ENCODE data around the gene CEP170B.

CEP170B gene

GRCh38 chr14:104868060-104868740 is 3.1 kb downstream of the CEP170B start:
- DNase-seq = no peak

DNA sequence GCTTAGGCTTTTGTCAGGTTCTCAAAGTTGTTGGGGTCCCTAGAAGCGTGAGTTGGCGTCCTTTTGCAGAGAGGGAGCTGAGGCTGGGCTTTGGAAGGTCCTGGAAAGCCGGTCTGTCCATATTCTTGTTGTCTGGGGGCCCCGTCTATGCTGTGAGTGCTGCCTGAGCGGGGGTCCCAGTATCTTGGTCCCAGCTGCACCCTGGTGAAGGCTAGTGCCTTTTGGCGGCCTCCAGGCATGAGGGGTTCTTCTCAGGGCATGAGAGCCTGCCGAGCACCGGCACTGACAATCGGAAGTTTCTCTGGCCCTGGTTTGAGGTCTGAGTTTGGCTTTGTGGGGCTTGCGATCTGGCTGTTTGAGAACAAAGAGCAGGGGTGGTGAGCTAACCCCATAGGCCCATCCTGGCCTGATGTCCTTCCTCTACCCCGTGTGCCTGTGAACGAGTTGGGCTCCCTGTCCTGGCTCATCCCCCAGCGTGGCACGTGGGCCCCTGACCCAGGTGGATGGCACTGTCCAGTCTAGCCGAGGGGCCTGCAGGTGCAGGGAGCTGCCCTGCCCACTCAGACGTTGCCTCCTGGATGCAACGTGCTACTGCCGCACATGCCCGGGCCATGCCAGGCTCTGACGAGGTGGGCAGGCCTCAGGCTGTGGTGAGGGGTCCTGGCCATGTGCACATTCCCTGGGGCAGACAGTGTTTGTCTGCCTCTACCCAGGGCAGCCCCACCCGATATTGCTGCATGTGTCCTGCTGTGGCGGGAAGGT is 3.9 kb downstream of the CEP170B start:
- no peak for DNase-seq

DNA sequence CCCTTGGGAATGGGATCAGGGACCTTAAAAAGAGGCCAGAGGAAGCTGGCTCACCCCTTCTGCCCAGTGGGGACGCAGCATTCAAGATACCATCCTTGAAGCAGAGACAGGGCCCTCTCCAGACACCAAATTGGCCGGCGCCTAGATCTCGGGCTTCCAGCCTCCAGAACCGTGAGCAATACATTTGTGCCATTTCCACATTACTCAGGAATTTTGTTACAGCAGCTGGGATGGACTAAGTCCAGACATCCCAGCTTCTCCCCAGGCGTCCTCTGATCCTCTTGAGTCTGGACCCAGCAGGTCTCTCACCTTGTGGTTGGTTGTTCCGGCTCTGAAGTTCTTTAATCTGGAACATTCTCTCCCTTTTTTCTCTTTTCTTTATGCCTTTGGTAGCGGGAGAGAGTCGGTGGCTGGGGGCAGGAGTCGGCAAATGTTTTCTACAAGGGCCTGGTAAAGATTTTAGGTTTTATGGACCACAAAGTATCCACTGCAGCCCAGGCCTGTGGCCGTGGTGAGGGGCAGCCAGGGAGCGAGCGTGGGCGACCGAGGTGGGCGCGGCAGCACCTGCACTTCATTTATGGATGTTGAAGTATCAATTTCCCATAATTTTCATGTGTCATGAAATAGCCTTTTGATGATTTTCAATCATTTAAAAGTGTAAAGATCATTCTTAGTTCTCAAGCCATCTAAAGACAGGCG is 4.8 kb downstream of the CEP170B start:
- no peak for DNase-seq

- DNase-seq = peak in 1 of 2 donors; percentile 44
Measured at GRCh38 chr14:104870368-104871144, 5.5 kb downstream of the CEP170B start.

DNA sequence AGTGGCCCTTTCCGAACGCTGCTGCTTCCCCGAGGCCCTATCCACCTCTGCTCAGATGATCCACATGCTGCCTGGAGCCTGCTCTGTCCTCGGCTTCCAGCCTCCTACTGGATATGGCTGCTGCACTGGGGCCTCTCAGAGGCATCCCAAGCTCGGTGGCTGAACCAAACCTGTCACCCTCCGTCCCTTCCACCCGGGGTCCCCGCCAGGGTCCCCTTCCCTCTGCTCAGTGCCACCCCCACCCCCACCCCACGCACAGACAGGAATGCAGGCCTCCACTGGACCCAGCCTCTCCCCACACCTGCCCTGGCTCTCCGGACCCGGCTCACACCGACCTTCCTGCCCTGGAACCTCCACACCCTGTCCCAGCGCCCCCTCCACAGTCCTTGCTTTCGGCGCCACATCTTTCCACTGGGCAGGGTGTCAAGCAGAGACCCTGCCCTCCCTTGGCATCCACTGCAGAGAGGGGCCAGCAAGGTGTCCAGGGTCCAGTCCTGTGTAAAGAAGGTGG is 6.1 kb downstream of the CEP170B start:
- DNase-seq = no peak

- DNase-seq = no peak
Measured at GRCh38 chr14:104871656-104872468, 6.8 kb downstream of the CEP170B start.

GRCh38 chr14:104872469-104873341 is 7.6 kb downstream of the CEP170B start:
- no peak for DNase-seq

- DNase-seq = no peak
Measured at GRCh38 chr14:104873380-104874055, 8.4 kb downstream of the CEP170B start.

DNA sequence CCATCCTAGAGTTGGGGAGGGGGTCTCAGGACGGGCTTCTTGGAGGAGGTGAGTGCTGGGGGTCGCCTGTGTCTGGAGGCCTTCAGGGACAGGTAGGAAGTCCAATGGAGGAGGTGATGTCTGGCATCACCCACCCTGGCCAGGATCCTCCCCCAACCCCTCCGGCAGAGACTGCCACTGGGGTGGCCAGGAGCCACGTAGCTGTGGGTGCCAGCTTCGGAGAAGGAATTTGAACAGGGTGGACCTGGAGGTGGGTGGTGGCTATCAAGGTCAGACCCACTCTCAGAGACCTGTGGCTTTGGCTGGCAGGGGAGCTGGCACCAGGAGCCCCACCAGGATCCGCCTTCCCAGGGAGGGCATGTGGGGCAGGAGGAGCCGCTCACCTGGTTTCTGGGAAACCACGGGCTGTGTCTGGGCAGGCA is 9.1 kb downstream of the CEP170B start:
- no peak for DNase-seq

- no peak for DNase-seq
Measured at GRCh38 chr14:104874571-104875411, 9.7 kb downstream of the CEP170B start.

GRCh38 chr14:104875412-104875751 is 10.3 kb downstream of the CEP170B start:
- DNase-seq = no peak

DNA sequence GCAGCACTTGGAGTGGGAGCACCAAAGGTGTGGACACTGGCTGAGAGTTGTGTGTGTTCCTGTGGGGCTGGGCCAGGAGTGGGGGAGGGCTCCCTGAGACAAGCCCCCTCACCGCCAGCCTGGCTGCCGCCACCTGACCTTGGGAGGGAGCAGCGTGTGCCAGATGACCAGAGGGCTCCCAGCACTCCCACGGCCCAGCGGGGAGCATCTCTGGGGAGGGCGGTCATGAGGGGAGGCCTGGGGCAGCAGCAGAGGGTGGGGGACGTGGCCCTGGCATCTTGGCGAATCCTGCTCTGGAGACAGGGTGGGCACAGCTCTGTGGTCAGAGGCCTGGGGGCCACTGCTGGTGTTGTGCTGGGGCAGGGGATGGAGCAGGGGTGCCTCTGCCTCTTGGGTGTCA is 10.7 kb downstream of the CEP170B start:
- DNase-seq = no peak

DNA sequence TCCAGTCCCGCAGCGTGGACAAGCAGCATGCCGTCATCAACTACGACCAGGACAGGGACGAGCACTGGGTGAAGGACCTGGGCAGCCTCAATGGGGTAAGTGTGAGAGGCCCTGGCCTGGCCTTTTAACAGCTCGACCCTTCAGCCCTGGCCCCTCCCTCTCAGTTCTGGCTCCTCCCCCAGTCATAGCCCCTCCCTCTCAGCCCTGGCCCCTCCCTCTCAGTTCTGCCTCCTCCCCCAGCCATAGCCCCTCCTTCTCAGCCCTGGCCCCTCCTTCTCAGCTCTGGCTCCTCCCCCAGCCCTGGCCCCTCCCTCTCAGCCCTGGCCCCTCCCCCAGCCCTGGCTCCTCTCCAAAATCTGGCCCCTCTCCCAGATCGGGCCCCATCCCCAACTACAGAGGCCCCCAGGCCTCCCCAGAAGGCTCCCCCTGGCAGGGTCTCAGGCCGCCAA is 11.2 kb downstream of the CEP170B start:
- peak; percentile 18 to 35 for DNase-seq

GRCh38 chr14:104877066-104877805 is 12.2 kb downstream of the CEP170B start:
- DNase-seq = no peak

DNA sequence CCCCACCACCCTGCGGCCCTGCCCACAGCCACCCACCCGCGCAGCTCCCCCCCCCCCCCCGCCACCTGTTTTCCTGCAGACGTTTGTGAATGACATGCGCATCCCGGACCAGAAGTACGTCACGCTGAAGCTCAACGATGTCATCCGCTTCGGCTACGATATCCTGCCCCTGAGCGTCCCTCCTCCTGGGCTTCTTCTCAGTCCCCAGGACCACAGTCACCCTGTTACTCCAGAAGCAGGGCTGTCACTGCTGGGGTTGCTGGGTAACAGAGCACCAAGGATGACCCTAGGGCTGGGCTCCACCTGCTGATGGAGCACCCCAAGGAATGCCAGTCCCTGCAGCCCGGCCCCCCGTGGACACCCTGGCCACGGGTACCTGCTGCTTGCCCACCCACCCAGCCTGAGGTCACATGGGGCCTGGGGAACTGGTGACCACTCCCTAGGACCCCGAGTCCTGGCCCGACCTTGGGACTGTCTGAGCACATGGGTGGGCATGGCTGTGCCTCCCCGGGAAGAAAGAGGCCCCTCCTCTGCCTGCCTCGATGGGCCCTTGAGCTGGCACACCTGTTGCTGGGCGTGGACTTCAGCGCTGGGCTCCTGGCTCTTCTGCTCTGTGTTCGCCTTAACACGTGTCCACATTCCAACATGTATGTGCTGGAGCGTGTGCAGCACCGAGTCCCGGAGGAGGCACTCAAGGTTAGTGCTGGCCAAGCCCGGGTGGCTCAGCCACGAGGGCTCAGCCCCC is 12.9 kb downstream of the CEP170B start:
- DNase-seq = no peak

DNA sequence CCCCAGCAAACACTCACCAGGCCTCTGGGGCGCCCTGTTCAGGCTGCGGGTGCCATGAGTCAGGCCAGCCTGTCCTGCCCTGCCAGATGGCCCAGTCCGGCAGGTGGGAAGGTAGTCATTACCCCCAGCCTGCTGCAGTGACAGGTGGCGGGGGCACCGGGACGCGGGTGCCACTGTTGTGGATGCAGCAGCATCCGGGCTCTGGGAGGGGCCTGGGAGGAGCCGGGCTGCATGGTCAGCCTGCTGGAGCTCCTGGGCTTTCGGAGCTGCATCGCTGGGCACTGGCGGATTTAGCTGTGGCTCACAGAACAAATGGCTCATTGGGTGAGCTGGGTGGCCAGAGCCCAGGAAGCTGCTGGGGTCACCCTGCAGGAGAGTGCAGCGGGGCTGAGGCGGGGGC is 13.5 kb downstream of the CEP170B start:
- no peak for DNase-seq

- no peak for DNase-seq
Measured at GRCh38 chr14:104879201-104879982, 14.3 kb downstream of the CEP170B start.

All from CD4-positive, alpha-beta T cell treated with Interleukin-4 for 1 hour (primary cell).